HG03558 (cell line): ENCODE data around the gene TUSC7.

ENCODE experiments used
- ATAC-seq: cut with Tn5 transposase; IDR thresholded peaks from one replicate; pipeline ENCODE4 v1.9.1; 2021; ENCODE audit warnings: moderate number of reproducible peaks; ENCODE audit not compliant: unreplicated experiment; ENCODE audit errors: extremely low read depth

The TUSC7 gene

GRCh38 chr3:116759316-116759715, 49.7 kb downstream of the TUSC7 start:
- ATAC-seq, result no peak
